HG02571 (cell line): ENCODE data around the gene FBXW10B.
"Not testable (repeated sequence)": the region's sequence is repeated elsewhere in the genome, so short reads cannot be mapped to it uniquely, and the experiment has no call there.

Experiments used
- ATAC-seq: cut with Tn5 transposase; IDR thresholded peaks from one replicate; pipeline ENCODE4 v1.9.1; 2021; ENCODE audit warnings: mild to moderate bottlenecking, moderate library complexity; ENCODE audit not compliant: unreplicated experiment

Gene FBXW10B

DNA sequence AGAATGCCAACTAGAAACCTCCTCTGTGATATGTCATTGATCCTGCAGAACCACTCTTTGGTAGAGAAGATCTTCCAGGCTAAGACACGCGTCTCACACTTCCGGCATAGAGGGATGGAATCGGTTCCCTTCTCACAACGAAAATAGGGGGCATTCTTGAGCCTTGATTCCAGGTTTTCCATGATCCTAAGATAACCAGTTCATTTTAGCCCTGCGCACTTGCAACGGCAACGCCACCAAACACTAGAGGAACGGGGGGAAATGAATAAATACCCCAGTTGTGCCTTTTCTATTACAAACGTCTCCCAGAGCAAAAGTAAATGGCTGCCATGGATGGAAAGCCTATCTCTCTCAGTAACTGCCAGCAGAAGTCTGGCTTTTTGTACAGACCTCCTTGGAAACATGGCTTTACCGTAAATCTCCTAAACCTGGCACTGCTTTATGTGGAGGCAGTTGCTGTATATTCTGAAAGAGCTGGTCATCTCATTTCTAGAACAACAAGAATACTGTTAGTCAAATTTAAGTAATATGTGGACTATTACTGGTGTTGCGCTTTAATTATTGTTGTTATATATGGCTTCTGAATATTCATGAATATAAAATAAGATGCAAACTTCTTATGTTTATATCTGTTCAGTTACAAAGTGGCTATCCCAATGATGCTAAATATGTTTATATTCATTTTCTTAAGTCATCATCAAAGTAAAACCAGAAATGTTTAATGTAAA is at the start of gene FBXW10B:
FBXW10B (minus strand) TSS at position 374 of the 728 bp plus-strand sequence; CDS start at position 182, 192 bp downstream.
- ATAC-seq: not testable (repeated sequence)

GRCh38 chr17:15663691-15664090 is 44.2 kb upstream of the FBXW10B start:
- ATAC-seq: no peak

DNA sequence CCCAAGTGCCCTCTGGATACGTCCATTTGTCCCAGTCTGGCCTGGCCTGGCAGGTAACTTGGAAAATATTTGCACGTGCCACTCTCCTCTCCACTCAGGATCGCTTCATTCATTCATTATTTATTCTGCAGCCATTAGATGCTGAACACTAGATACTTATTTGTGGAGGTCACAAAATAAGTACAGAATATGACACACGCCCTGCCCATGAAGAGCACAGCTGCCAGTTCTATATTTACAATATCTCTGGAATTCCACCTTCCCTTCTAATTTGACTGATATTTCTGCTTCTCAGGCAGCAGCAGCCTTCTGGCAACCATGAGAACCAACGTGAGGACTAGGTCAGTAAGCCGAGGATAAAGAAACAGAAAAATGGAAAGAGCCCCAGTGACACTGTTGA is 43.7 kb upstream of the FBXW10B start:
- no peak for ATAC-seq

DNA sequence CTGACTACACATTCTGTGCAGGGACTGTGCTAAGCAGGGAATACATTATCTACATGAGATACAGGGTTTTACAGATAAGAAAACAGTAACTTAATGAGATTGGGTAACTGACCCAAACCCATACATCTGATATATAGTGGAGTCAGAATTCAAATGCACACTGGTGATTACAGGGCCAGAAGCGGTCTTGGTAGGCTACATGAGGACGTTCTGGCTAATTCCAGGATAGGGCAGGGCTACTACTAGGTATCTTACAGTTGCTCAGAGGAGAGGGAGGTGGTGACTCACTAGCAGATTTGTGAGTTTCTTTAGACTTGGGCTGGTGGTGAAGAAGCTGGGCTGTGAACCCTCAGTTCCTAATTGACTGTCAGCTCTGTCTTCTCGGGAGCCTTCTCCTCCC is 43.2 kb upstream of the FBXW10B start:
- no peak for ATAC-seq

GRCh38 chr17:15660077-15660476 is 40.6 kb upstream of the FBXW10B start:
- ATAC-seq: no peak

DNA sequence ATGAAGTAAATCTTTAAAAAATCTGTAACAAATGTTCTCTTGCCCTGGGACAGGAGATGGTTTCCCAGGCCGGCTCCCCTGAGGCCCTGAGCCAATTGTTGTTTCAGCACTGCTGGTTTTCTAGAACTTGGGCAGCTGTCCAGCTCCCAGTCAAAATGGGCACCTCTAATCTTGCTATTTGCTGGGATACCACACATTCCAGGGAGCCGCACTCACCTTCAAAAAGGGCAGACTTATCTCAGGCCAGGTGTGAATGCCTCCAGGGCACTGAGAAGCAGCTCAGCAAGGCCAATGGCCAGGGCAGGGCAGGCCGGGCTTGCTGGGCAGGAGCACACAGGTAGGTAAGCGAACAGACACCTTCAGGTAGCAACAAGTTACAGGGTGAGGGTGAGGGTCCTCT is 40.2 kb upstream of the FBXW10B start:
- no peak for ATAC-seq

DNA sequence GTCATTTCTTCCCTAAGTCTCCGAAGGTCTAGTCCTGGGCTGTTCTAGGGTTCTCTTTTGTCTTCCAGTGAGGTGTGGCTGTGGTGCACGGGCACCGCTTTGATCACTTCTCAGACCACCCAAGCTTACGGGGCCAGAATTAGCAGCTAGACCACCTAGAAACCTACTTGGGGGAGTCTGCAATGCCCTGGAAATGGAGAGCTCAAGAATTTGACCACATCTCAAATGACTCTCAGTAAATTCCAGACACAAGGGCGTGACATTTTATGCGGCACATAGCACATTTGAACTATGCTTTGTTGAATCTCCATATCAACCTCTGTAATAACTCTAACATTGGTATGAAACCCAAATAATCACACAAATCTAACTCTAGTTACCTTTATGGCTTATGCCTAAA is 39.7 kb upstream of the FBXW10B start:
- no peak for ATAC-seq

DNA sequence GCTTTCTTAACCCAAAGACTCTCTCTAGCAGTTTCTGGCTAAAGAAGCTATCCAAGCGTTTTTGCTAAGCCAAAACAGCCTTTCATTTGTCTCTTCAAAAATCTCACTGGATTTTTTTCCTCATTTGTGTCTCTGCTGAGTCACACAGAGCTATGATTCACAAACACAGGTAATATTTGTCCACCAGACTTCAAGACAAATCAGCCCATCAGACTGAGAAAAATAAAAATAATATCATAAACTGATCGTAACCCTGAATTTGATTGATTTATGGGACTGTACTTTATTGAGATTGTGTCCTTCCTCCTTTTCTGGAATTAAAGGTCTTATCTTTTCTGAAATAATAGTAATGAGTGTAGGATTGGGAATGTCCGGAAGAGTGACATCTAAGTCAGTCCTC is 38.8 kb upstream of the FBXW10B start:
- ATAC-seq: no peak

DNA sequence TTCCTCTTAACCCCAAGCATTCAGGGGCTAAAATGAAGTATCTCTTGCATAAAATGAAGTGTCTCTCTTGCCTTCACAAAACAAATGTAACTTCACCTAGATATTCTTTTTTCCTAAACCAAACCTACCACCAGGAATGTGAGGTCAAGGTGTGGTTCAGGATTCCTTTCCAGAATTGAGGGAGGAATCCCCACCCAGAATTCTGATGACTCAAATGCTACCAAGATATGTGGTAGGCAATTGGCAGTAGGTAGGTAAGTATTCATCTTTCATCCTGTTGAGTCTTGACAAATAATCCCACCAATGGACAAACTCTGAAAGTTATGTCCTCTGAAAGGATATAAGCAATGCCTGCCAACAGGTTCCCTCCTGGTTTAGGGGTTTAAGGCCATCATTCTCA is 38.4 kb upstream of the FBXW10B start:
- ATAC-seq: no peak

DNA sequence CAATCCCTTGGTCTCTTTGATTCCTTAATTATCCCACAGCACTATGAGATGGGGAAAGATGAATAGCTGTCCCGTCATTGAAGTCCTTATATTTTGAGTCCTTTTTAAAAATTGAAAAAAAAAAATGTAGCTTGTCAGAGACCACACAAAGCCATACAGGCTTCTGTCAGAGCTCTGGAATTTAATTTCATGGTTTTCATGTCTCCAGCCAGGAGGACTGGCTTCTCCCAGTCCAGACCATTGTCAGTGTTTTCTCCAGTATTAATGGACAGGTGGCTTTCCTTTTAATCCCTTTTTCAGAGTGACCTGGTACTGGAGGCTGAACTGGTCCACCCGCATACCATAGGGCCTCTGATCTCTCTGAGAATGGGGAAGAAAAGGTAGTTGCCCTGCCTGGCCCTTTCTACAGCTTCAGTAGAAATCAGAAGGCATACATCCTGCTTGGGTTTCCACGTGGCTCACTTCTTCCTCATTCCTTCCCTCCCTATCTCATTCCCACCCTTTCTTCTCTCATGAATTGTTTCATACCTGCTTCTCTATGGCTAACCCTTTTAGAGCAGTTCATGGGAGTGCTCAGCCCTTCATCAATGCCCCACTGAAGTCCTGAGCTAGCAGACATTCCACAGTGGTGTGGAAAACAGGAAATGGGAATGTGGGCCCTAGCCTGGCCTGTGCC is 35.5 kb upstream of the FBXW10B start:
- ATAC-seq: no peak

DNA sequence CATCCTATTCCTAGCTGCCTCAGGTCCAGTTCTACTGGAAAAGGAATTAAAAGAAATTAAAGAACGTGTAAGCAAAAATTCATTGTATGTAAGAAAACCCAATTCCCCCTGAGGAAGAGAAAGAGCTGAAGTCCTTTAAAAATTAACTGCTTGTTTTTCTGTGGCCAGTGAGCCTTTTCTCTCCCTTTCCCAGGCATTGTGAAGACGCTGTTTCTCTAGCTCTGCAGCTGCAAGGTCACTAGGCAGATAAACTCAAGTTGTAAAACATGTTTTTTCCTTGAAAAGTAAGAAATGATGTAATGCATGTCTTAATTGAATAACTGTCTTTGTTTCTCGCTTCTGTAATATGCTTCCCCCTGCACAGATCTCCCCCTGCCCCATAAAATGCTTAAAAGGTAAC is 34.9 kb upstream of the FBXW10B start:
- not testable (repeated sequence) for ATAC-seq

DNA sequence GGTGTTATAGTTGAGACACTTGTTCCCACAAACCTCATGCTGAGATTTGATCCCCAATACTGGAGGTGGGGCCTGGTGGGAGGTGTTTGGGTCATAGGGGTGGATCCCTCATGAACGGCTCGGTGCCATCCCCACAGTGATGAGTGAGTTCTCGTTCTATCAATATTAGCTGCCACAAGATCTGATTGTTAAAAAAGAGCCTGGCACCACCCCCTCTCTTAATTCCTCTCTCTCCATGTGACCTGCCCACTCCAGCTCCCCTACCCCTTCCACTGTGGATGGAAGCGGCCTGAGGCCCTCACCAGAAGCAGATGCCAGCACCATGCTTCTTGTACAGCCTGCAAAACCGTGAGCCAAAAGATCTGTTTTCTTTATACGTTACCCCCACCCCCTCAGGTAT is 33.5 kb upstream of the FBXW10B start:
- ATAC-seq: no peak

DNA sequence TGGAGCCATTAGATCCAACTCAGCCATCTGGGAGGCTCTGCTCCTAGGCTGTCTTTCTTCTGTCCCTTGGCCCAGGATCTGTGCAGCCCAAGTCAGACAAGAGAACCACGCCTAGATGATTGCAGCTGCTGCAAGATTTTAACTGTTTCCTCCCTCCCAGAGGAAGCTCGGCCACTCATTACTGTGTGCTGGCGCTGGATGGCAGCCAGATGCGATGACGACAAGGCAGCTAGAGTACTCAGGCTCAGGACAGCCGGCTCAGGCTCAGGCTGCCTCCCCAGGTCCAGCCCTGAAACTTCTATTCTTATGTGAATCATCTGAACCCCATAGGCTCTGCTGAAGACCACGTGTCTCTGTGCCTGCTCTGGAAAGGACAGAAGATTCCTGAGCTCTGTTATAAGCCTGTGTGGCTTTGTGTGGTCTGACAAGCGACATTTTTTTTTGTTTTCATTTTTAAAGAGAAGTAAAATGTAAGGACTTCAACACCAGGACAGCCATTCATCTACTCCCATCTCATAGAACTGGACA is 32.1 kb upstream of the FBXW10B start:
- ATAC-seq: no peak

- no peak for ATAC-seq
Measured at GRCh38 chr17:15650741-15651582, 31.5 kb upstream of the FBXW10B start.

DNA sequence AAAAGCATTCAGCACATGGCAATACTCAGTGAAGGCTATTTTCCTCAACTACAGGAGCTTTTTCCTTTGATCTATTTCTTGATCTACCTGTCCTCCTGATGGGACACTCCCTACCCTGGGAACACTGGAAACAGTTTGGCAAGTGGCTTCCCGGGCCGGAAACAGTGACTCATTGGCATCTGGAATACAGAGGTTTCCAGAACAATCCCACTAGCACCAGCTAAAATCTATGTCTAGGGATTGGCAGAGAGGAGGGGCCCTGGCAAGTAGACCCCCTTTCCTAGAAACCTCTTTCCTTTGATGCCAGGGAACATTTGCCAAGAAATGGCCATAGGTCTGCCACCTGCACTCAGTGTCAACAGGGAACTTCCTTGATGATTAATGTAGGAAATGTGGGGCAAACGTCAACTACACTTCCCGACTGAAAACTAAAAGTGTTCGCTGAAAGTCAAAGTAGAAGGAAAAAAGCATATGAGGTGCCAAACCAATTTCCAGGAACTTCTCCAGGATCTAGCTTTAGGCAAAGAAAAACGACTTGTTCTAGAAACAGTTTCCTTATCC is 30.4 kb upstream of the FBXW10B start:
- ATAC-seq: no peak

DNA sequence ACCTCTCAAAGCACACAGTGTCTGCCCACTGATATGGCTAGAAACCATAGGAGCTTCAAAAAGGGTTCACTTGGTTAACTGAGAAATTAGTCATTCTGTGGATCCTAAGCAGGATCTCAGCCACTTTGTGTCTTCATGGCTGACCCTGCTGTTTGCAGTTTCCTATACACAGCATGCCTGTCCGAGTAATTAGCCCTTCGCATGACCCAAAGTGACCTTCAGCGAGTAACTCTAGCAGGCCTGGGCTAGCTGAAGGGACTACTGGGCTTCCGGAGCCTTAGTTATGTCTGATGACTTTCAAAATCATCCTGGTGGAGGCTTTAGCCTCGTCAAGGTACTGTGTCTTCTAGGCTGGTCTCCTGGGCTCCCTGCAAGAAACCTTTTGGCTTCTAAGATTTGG is 28.9 kb upstream of the FBXW10B start:
- no peak for ATAC-seq

DNA sequence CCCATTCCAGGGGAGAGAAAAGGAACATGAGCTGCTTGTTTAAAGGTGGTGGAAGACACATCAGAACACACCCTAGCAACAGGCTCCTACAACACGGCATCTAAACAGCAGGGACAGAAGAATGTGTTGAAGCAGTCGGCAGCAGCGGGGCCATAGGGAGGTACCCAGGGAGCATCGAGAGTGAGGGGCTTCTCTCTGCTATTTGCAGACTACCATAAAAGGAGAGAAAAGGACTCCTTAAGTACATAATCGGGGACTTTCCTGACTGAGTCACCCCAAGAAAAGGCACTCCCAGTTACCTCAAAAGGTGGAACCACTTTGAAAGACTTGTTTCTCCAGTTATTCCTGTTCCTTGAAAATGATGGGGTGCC is 26.4 kb upstream of the FBXW10B start:
- ATAC-seq: not testable (repeated sequence)

DNA sequence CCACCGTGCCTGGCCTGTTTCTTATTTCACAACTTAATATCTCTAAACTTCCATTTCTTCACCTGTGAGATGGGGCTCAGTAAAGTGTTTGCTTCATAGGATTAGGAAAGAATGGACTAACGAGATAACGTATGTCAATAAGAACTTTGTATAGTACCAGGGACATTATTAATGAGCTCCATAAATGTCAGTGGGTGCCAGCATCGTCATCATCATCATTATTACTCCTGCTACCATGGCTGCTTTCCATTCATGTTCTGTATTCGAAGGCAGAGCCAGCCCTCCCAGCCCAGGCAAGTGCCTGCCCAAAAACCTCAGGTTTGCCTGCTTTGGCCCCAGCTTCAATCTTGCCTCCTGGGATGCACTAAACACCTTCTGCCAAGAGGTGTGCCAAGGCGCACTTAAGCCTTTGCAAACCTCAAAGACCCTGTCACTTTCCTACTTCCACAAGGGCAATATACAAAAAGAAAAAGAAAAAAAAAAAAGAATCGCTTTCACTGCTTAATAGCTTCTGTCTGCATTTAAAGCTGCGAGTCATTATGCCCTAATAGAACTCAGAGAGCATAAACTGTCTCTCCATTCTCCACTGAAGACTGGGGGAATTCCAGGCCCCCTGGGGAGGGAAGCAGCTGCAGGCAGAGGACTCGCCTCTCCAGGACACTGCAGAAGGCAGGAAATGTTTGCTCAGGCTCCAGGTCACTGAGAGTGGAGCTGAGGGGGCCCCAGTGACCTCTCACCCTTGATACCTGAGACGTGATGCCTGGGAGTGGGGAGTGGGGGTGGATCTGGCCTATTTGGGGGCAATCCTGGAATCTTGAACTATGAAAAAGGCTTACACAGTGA is 25.8 kb upstream of the FBXW10B start:
- ATAC-seq: not testable (repeated sequence)

DNA sequence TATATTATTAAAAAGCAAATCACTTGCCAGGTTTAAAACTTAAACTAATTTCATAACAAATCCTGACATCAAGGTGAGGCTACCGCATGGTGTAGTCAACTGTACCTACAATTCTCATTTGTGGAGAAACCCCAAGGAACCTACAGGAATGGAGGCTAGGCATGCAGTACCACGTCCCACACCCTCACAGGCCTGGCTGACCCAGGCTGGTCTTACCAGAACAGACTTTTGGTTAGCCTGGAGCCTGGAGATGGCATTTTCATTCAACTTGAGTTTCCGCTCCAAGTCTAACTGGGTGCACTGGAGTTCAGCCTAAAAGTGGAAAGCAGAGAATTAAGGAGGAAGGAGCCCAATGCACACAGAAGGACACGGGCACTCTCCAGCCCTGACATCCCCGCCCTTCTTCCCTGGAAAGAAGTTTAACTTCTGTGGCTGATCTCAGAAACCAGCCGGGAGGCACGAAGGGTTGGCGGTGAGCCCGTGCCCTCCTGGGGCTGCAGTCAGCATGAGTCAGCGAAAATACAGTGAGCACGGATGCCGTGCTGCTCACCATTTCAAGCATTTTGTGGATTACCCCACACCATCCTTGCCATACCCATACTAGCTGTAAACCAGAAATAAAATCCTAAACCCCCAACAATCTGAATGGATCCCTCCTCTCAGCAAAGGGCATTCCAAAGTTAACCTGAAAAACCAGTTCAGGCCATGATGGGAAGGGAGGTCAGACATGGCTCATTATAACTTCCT is 23.2 kb upstream of the FBXW10B start:
- not testable (repeated sequence) for ATAC-seq

DNA sequence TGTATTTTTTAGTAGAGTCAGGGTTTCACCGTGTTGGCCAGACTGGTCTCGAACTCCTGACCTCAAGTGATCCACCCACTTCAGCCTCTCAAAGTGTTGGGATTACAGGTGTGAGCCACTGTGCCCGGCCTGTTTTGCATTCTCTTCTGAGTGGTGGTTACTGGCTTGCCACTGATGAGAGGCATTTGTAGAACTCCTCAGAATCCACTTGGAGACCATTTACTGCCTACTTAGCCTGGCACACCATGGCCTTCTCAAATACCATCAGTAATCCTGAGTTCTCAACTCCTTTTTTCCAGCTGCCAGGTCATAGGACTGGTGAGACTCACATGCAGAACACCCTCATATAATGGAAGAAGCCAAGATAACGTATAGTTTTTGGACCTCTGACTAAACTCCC is 22.5 kb upstream of the FBXW10B start:
- ATAC-seq: not testable (repeated sequence)
